ENCODE measurements around the gene RTN4RL1.

Gene RTN4RL1

DNA sequence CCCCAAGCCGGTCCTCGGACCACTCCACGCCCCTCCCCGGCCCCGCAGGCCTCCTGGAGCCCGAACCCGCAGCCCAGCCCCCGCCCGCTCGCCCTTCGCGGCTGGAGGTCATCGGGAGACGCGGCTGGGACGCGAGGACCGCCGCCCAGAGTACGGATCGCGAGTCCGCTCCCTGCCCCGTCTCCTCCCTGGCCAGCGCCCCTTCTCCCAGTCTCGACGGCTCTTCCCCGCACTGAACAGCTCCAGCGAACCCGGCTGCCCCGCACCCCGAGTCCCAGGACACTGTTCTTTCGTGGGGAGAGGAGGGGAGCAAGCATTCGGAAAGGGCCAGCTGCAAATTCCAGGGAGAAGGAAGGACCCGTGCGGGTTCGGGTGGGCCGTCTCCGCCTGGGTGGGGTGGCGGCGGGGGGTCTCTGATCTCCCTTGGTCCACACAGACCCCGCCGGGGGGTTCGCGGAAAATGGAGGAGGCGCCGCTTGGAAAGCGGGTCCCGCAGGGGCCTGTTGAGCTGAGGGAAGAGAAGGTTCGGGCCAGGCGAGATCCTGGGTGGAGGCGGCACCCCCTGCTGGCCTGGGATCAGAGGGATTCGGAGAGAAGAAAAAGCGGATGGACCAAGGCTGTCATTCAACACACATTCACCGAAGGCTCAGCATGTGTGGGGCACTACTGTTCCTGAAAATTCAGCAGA, 632 bp upstream of the RTN4RL1 start:
- peak overlapping the region; percentile 42 for H3K4me3 ChIP-seq (ENCODE audit: low read length)
- peaks cover 86% of the 10 kb centered on the region for H3K27me3 ChIP-seq (ENCODE audit: control insufficient read depth, insufficient read depth, low read length)
- no peaks in the 10 kb centered on the region for H3K9me3 ChIP-seq (ENCODE audit: control insufficient read depth, low read depth, low read length)
- no peak overlapping the region for H3K27ac ChIP-seq (ENCODE audit: low read length)
- H3K4me1 ChIP-seq (ENCODE audit: control insufficient read depth, low read depth, low read length): peaks cover 5% of the 10 kb centered on the region
- no peaks in the 10 kb centered on the region for H3K36me3 ChIP-seq (ENCODE audit: control insufficient read depth, low read depth, low read length)
- H3K9ac ChIP-seq (ENCODE audit: low read length): no peak overlapping the region

DNA sequence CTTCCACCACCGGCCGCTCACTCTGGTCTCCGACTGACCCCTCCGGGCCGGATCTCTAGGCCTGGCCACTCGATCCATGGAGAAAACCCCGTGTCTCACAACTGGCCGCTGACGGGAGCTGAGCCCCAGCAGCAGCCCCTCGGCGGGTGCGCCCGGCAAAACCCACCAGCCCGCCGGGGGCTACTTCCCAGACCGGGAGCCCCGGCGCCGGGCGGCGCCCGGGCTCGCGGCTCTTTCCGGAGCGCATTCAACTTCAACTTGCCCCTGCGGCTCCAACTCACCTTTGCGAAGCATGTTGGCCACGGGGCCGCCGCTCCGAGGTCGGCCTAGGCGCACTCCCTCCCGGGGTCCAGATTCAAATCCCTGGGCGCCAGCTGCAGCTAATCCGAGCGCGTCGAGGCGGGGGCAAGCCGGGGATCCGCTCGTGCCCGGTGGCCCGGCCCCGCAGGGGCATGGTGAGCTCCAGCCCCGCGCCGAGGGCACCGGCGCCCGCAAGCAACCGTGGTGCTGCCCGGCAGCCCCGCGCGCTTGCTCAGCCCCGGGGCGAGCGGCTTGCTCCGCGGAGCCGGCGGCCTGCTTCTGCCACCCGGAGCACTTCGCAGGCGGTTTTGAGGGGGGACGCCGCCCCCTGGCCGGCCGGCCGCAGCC, 438 bp downstream of the RTN4RL1 start:
- Histone ChIP-seq H3K4me3 (ENCODE audit: low read length) (peak overlapping the region; percentile 42), H3K9ac (ENCODE audit: low read length) (no peak overlapping the region), H3K36me3 (ENCODE audit: control insufficient read depth, low read depth, low read length) (no peaks in the 10 kb centered on the region), H3K27ac (ENCODE audit: low read length) (no peak overlapping the region), H3K27me3 (ENCODE audit: control insufficient read depth, insufficient read depth, low read length) (peaks cover 95% of the 10 kb centered on the region), H3K9me3 (ENCODE audit: control insufficient read depth, low read depth, low read length) (no peaks in the 10 kb centered on the region), H3K4me1 (ENCODE audit: control insufficient read depth, low read depth, low read length) (peaks cover 3% of the 10 kb centered on the region)

DNA sequence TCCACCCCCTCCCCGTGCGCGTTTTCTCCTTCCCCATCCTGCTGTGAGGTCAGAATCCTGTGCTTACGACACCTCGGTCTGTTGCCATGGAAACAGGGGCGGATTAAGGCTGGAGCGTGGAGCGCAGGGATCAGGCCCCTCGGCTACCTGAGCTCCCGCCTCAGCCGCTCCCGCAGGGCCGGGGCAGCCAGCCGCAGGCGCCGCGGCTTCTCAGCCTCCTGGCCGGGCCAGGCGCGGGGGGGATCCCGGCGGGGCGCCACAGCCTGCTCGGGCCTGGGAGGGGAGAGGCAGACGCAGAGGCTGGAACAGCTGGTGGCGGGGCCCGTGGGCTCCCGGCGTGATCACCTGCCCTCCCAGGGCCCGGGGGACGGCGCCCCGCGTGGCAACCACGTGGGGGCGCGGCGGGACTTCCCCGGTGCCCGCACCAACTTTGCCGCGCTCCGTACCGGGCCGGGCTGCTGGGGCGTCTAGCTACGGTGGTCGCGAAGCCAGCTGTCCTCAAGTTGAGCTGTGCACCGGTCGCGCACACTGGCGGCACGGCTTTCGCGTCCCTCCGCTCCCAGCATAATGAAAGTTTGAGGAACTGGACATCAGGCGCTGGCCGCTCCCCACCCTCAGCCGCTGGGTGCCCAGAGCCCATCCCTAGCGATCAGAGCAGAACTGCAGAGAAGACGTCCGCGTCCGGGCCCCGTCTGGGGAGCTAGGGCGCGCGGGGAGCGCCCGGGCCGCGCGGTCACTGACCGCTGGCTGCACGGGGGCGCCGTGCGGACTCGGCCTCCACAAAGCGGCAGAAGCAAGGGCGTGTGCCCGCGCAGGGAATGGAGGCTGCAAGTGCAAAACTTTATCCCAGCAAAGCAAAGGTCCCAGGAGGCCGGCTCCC, 1.2 kb downstream of the RTN4RL1 start:
- Histone ChIP-seq H3K27me3 (ENCODE audit: control insufficient read depth, insufficient read depth, low read length) (peaks cover 95% of the 10 kb centered on the region), H3K4me3 (ENCODE audit: low read length) (peak overlapping the region; percentile 42), H3K4me1 (ENCODE audit: control insufficient read depth, low read depth, low read length) (no peaks in the 10 kb centered on the region), H3K9me3 (ENCODE audit: control insufficient read depth, low read depth, low read length) (no peaks in the 10 kb centered on the region), H3K9ac (ENCODE audit: low read length) (no peak overlapping the region), H3K36me3 (ENCODE audit: control insufficient read depth, low read depth, low read length) (no peaks in the 10 kb centered on the region), H3K27ac (ENCODE audit: low read length) (no peak overlapping the region)

DNA sequence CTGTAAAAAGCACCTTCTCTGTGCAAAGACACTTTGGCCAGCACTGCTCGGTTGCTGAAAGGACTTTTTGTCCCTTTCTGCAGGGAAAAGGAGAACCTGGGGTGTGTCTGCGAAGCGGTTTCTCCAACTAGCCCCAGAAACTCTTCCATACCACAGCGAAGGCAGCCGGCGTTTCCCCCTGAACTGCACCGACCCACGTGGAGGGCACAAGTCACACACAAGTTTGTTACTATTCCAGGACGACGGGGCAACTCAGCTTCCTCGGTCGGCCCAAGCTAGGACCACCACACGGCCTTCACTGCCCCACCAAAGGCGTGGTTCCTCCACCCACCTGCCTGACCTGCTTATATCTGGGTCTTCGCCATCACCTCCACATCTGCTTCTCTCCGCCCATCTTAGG, 1.9 kb downstream of the RTN4RL1 start:
- no peaks in the 10 kb centered on the region for H3K4me1 ChIP-seq (ENCODE audit: control insufficient read depth, low read depth, low read length)
- H3K9me3 ChIP-seq (ENCODE audit: control insufficient read depth, low read depth, low read length): no peaks in the 10 kb centered on the region
- no peaks in the 10 kb centered on the region for H3K36me3 ChIP-seq (ENCODE audit: control insufficient read depth, low read depth, low read length)
- H3K27me3 ChIP-seq (ENCODE audit: control insufficient read depth, insufficient read depth, low read length): peaks cover 95% of the 10 kb centered on the region
- no peak overlapping the region for H3K4me3 ChIP-seq (ENCODE audit: low read length)
- no peak overlapping the region for H3K9ac ChIP-seq (ENCODE audit: low read length)
- no peak overlapping the region for H3K27ac ChIP-seq (ENCODE audit: low read length)

DNA sequence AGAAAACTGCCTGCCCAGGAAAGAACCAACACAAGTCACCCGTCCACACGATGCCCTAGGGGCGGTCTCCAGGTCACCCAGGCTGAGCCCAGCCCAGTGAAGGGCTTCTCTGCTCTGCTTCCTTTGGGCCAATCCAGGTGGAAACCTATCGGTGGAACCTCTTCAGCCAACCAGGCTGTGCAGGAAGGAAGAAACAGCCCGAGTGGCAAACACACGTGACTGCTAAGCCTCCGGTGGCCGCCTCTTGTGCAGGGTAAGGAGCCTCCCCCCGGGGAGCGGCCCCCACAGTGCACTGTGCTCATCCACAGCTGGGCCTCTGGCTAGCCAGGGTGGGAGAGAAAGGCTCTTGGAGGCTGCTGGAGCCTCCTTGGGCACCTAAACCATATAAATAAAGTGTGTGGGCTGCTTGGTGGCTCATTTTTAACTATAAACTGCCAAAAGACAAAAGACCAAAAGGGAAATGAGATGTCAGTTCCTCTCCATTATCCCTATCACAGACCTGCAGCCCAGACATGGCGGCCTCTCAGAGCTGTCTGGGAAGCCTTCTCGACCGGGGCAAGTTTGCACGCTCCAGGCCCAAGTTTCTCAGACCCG, 2.4 kb downstream of the RTN4RL1 start:
- Histone ChIP-seq H3K4me3 (ENCODE audit: low read length) (no peak overlapping the region), H3K27ac (ENCODE audit: low read length) (no peak overlapping the region), H3K27me3 (ENCODE audit: control insufficient read depth, insufficient read depth, low read length) (peaks cover 95% of the 10 kb centered on the region), H3K4me1 (ENCODE audit: control insufficient read depth, low read depth, low read length) (no peaks in the 10 kb centered on the region), H3K9ac (ENCODE audit: low read length) (no peak overlapping the region), H3K9me3 (ENCODE audit: control insufficient read depth, low read depth, low read length) (no peaks in the 10 kb centered on the region), H3K36me3 (ENCODE audit: control insufficient read depth, low read depth, low read length) (no peaks in the 10 kb centered on the region)

DNA sequence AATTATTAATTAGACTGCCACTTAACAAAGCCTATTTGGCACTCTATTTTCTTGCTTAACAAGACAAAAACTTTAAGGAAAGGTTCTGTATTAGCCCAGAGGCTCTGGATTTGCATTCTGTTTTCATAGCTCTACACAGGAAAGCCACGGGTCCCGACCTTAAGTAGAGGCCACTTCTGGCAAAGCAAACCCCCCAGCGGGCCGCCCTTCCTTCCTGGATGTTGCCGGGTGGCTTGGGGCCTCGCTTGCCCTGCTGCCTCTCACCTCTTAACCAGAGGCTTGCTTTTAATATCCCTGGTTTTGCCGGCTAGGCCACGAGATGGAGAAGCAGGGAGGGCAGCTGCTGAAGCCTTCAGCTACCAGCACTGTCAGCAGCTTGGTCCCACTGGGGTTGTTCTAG, 4.4 kb downstream of the RTN4RL1 start:
- Histone ChIP-seq H3K4me3 (ENCODE audit: low read length) (no peak overlapping the region), H3K27ac (ENCODE audit: low read length) (no peak overlapping the region), H3K27me3 (ENCODE audit: control insufficient read depth, insufficient read depth, low read length) (peaks cover 84% of the 10 kb centered on the region), H3K9ac (ENCODE audit: low read length) (no peak overlapping the region), H3K9me3 (ENCODE audit: control insufficient read depth, low read depth, low read length) (no peaks in the 10 kb centered on the region), H3K36me3 (ENCODE audit: control insufficient read depth, low read depth, low read length) (no peaks in the 10 kb centered on the region), H3K4me1 (ENCODE audit: control insufficient read depth, low read depth, low read length) (no peaks in the 10 kb centered on the region)

DNA sequence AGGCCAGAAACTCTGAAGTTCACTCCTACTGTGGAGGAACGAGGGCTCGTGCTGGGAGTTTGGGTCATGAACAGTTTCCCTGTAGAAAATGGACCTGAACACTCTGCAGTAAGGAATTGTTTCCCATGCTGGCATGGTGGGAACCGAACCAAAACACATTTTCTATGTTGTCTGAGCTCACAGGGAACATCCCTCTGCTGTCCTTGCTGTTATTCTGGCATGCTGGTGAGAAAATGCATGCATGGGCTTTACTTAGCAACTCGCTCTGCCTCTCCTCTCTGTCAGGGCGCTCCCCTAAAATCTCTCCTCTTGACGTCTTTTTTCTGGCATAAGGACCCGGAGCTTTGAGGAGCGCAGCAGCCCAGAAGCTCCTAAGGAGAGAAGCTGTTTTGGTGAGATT, 5.4 kb downstream of the RTN4RL1 start:
- H3K9me3 ChIP-seq (ENCODE audit: control insufficient read depth, low read depth, low read length): no peaks in the 10 kb centered on the region
- H3K27me3 ChIP-seq (ENCODE audit: control insufficient read depth, insufficient read depth, low read length): peaks cover 74% of the 10 kb centered on the region
- H3K4me3 ChIP-seq (ENCODE audit: low read length): no peak overlapping the region
- no peaks in the 10 kb centered on the region for H3K4me1 ChIP-seq (ENCODE audit: control insufficient read depth, low read depth, low read length)
- no peak overlapping the region for H3K27ac ChIP-seq (ENCODE audit: low read length)
- H3K9ac ChIP-seq (ENCODE audit: low read length): no peak overlapping the region
- H3K36me3 ChIP-seq (ENCODE audit: control insufficient read depth, low read depth, low read length): no peaks in the 10 kb centered on the region

DNA sequence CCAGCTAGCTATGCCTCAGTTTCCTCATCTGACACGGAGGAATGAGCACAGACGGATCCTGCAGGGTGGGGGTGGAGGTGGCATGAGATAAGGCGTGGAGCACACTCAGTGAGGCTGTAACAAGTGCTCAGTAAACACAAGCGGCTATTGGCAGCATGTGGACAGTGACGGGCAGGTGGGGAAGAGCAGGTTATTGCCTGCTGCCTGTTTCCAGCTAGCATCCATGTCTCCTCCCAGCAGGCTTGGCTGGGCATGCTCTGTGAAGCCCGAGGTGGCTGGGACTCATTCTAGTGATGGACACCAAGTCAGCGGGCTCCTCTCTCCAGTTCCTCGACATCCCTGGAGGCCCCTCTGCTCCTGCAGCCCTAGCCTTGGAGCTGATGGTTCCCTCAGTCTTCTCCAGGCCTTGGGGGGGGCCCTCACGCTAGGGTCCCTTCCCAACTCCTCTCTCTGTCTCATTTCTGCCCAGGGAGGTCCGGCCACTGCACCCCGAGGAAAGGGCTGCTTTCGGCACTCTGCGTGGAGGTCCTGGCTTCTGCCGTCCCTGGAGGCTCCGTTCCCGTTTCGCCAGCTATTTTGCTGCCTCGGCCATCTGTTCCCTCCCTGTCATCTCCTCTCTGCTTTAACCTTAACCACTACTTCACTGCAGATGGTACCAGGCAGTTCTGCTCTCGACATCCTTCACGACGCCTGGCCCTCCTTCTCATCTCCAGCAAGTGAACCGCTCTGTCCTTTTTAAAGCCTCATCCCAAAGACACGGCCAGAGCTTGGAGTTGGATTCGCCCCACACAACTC, 6.2 kb downstream of the RTN4RL1 start:
- H3K27ac ChIP-seq (ENCODE audit: low read length): no peak overlapping the region
- no peaks in the 10 kb centered on the region for H3K9me3 ChIP-seq (ENCODE audit: control insufficient read depth, low read depth, low read length)
- no peak overlapping the region for H3K4me3 ChIP-seq (ENCODE audit: low read length)
- H3K27me3 ChIP-seq (ENCODE audit: control insufficient read depth, insufficient read depth, low read length): peaks cover 66% of the 10 kb centered on the region
- no peak overlapping the region for H3K9ac ChIP-seq (ENCODE audit: low read length)
- no peaks in the 10 kb centered on the region for H3K36me3 ChIP-seq (ENCODE audit: control insufficient read depth, low read depth, low read length)
- H3K4me1 ChIP-seq (ENCODE audit: control insufficient read depth, low read depth, low read length): no peaks in the 10 kb centered on the region

DNA sequence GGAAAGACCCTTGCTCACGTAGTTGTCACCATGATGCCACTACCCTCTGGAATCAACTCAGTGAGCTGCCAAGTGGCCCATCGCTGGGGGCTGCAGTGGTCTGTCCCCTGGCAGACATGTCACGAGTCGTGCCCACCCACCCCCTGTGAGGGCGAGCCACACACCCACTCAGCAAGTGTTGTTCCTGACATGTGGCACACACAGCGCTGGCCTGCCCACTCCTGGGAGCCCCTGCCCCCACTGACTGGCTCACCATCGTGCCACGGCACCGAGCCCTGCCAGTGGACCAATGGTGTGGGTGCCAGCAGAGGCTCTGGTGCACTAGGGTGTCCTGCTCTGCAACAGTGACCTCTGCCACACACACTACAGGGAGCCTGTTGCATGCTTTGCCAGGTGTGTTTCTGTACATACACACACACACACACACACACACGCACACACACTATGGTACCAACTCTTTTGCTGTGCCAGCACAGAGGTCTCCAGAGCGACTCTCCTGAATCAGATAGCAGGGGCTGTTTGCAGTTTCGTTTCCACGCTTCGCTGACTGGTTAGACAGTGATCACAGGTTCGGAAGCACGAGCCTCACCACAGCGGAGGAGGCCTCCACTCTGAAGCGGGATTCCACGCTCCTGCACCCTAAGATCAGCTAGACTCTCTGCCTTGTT, 7.7 kb downstream of the RTN4RL1 start:
- Histone ChIP-seq H3K4me3 (ENCODE audit: low read length) (no peak overlapping the region), H3K4me1 (ENCODE audit: control insufficient read depth, low read depth, low read length) (peaks cover 1% of the 10 kb centered on the region), H3K9ac (ENCODE audit: low read length) (no peak overlapping the region), H3K27ac (ENCODE audit: low read length) (no peak overlapping the region), H3K36me3 (ENCODE audit: control insufficient read depth, low read depth, low read length) (no peaks in the 10 kb centered on the region), H3K27me3 (ENCODE audit: control insufficient read depth, insufficient read depth, low read length) (peaks cover 59% of the 10 kb centered on the region), H3K9me3 (ENCODE audit: control insufficient read depth, low read depth, low read length) (no peaks in the 10 kb centered on the region)

DNA sequence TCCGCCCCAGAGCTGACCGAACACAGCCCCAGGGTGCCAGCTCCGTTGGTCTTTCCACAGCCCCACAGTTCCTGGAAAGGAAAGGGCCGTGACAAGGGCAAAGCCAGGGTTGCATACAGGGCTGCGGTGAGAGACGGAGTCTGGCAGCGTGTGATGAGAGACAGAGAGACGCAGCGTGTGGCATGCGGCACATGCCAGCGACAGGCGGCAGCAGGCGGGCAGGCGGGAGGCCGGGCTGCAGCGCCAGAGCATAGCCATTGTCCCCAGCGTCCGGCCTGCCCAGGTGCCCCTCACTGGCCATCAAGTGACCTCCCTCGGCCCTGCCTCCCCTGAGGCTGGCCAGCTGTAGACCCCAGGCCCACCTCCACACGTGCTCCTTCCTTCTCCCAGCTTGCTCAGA, 8.6 kb downstream of the RTN4RL1 start:
- H3K9me3 ChIP-seq (ENCODE audit: control insufficient read depth, low read depth, low read length): no peaks in the 10 kb centered on the region
- peaks cover 11% of the 10 kb centered on the region for H3K4me1 ChIP-seq (ENCODE audit: control insufficient read depth, low read depth, low read length)
- no peak overlapping the region for H3K9ac ChIP-seq (ENCODE audit: low read length)
- peaks cover 61% of the 10 kb centered on the region for H3K27me3 ChIP-seq (ENCODE audit: control insufficient read depth, insufficient read depth, low read length)
- no peaks in the 10 kb centered on the region for H3K36me3 ChIP-seq (ENCODE audit: control insufficient read depth, low read depth, low read length)
- H3K4me3 ChIP-seq (ENCODE audit: low read length): no peak overlapping the region
- no peak overlapping the region for H3K27ac ChIP-seq (ENCODE audit: low read length)
